ENCODE results near the gene SHISAL1. TPM values are rescaled to one million over a fixed set of nuclear protein-coding genes. Genes with fewer than 3 reads are reported as not detected.
A peak's percentile ranks its signal among the peaks of the same experiment; 100 is the strongest.

Gene SHISAL1
- total and polyA plus RNA-seq, 2 experiments from 2014 or later = 0.58 to 2.2 TPM

DNA sequence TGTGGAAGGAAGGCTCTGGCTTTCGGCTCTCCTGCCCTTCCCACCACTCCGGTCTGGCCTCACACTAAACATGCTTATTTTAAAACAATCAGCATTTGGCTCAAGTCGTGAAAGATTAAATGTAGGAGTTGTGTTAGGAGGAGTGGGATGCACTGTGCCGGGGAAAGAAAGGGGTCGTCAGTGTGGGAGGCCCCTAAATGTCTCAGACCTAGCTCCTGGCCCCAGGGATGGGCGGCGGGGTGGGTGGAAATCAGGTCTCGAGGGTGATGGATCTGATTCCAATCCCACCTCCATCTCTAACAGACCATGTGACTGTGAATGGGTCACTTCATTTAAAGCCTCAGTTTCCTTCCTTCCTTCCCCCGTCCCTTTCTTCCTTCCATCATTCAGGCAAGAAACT, 6.9 kb upstream of the SHISAL1 start:
- in situ Hi-C loops (cut with MboI) = no loop called here
- H3K79me2 ChIP-seq (ENCODE audit: insufficient read depth) = no peaks in the 10 kb centered on the region

DNA sequence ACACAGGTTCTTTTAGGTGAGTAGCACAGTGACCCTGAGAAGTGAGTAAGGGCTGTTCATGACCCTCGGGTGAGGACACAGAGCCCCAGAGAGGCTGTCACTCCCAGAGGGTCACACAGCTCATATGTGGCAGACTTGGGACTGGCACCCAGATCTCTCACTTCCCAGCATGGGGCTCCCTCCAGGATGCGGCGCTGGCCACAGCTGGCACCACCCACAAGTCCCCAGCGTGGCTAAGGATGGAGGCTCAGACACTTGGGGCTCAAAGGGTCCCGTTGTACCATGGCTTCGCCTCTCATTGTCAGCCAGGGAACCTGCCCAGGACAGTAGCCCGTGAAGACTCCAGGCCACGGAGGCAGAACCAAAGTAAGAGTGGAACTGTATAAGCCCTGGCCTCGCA, 6.0 kb upstream of the SHISAL1 start:
- WGBS, 2 experiments (ENCODE audit: low coverage in 1 of 2, low lambda C conversion rate in 2 of 2, missing lambda C conversion rate in 2 of 2) = 76 to 81% methylated on average over 9 of the region's 9 CpGs

More for the DNA sequence above, 6.9 kb upstream of the SHISAL1 start:
- H3K9me2 ChIP-seq (ENCODE audit: insufficient read depth) = no peaks in the 10 kb centered on the region
- H3K27ac ChIP-seq = no peak overlapping the region
- no peak overlapping the region for H3K4me3 ChIP-seq
- 0 out of 2 replicates have a peak, but pooled peaks cover 4% of the 10 kb centered on the region for H3K4me1 ChIP-seq (ENCODE audit: insufficient read depth)
- H3K9ac ChIP-seq = no peak overlapping the region
- H3K27me3 ChIP-seq (replicated peaks; ENCODE audit: insufficient read depth) = no peaks in the 10 kb centered on the region
- no peaks in the 10 kb centered on the region for H4K20me1 ChIP-seq (ENCODE audit: insufficient read depth)
- WGBS, 2 experiments (ENCODE audit: low coverage in 1 of 2, low lambda C conversion rate in 2 of 2, missing lambda C conversion rate in 2 of 2) = 89 to 91% methylated on average over 9 of the region's 9 CpGs
- no peak overlapping the region for H2AFZ ChIP-seq
- no peaks in the 10 kb centered on the region for H3F3A ChIP-seq (ENCODE audit: insufficient read depth)
- H3K9me3 ChIP-seq (ENCODE audit: low read depth) = no peaks in the 10 kb centered on the region
- TF ChIP-seq EZH2phosphoT487 (IDR thresholded peaks at IDR 0.05; ENCODE audit: insufficient read depth, low read depth) (no peak), EZH2 (IDR thresholded peaks at IDR 0.05; ENCODE audit: insufficient read depth, poor library complexity, severe bottlenecking) (no peak)
- no peaks in the 10 kb centered on the region for H3K36me3 ChIP-seq (ENCODE audit: low read depth)
- H3K4me2 ChIP-seq (ENCODE audit: unreplicated experiment) = no peak overlapping the region
- no peak for DNase-seq

DNA sequence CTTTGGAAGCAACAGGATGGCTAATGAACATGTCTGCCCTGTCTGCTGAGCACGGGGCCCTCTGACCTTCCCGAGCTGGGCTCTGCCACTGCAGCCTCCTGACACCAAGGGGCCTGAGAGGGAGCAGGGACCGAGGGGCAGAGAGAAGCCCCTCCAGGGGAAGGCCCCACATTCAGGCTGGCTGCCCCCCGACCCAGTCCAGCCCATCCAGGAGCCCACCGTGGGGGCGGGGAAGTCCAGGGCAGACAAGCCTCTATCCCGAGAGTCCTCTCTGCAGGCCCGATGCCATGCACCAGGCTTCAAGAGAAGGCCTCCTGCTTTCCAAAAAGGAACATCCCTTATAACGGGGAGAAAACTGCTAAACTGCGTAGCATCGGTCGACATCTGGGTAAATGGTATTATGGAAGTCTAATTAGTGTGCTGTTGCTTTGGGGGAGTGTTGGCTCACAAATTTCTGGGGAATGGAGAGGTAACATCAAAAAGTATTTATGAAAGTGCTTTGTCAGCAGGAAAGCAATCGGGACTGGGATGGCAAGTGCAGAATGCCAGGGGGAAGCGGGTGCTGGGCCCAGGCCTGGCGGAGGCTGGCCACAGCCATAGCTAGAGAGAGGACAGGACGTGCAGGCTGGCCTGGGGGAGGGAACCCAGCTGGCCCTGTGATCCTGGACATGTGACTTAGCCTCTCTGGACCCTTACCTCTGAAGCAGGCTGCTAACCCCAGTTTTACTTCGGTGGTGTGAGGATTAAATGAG, 5.3 kb upstream of the SHISAL1 start:
- no peaks in the 10 kb centered on the region for H3F3A ChIP-seq (ENCODE audit: insufficient read depth)
- in situ Hi-C loops (cut with MboI) = no loop called here
- WGBS, 2 experiments (ENCODE audit: low coverage in 1 of 2, low lambda C conversion rate in 2 of 2, missing lambda C conversion rate in 2 of 2) = 89 to 91% methylated on average over 17 of the region's 17 CpGs
- H3K9me3 ChIP-seq (ENCODE audit: low read depth) = no peaks in the 10 kb centered on the region
- H3K27ac ChIP-seq = no peak overlapping the region
- H3K79me2 ChIP-seq (ENCODE audit: insufficient read depth) = no peaks in the 10 kb centered on the region
- no peak overlapping the region for H3K4me2 ChIP-seq (ENCODE audit: unreplicated experiment)
- 0 out of 2 replicates have a peak, but pooled peaks cover 4% of the 10 kb centered on the region for H3K4me1 ChIP-seq (ENCODE audit: insufficient read depth)
- no peaks in the 10 kb centered on the region for H3K36me3 ChIP-seq (ENCODE audit: low read depth)
- no peaks in the 10 kb centered on the region for H3K9me2 ChIP-seq (ENCODE audit: insufficient read depth)
- H4K20me1 ChIP-seq (ENCODE audit: insufficient read depth) = no peaks in the 10 kb centered on the region
- no peak overlapping the region for H2AFZ ChIP-seq
- H3K9ac ChIP-seq = no peak overlapping the region
- no peaks in the 10 kb centered on the region for H3K27me3 ChIP-seq (replicated peaks; ENCODE audit: insufficient read depth)
- H3K4me3 ChIP-seq = no peak overlapping the region
- TF ChIP-seq EZH2phosphoT487 (IDR thresholded peaks at IDR 0.05; ENCODE audit: insufficient read depth, low read depth) (no peak), EZH2 (IDR thresholded peaks at IDR 0.05; ENCODE audit: insufficient read depth, poor library complexity, severe bottlenecking) (no peak)
- no peak for DNase-seq

More for the DNA sequence above, 6.0 kb upstream of the SHISAL1 start:
- Histone ChIP-seq H3F3A (ENCODE audit: insufficient read depth) (no peaks in the 10 kb centered on the region), H3K9ac (no peak overlapping the region), H3K27me3 (replicated peaks; ENCODE audit: insufficient read depth) (no peaks in the 10 kb centered on the region), H4K20me1 (ENCODE audit: insufficient read depth) (no peaks in the 10 kb centered on the region), H3K36me3 (ENCODE audit: low read depth) (no peaks in the 10 kb centered on the region), H3K4me2 (ENCODE audit: unreplicated experiment) (no peak overlapping the region), H2AFZ (no peak overlapping the region), H3K27ac (no peak overlapping the region), H3K4me3 (no peak overlapping the region), H3K79me2 (ENCODE audit: insufficient read depth) (no peaks in the 10 kb centered on the region), H3K9me2 (ENCODE audit: insufficient read depth) (no peaks in the 10 kb centered on the region), H3K9me3 (ENCODE audit: low read depth) (no peaks in the 10 kb centered on the region), H3K4me1 (ENCODE audit: insufficient read depth) (0 out of 2 replicates have a peak, but pooled peaks cover 4% of the 10 kb centered on the region)
- TF ChIP-seq EZH2 (IDR thresholded peaks at IDR 0.05; ENCODE audit: insufficient read depth, poor library complexity, severe bottlenecking) (no peak), EZH2phosphoT487 (IDR thresholded peaks at IDR 0.05; ENCODE audit: insufficient read depth, low read depth) (no peak)
- in situ Hi-C loops (cut with MboI) = no loop called here
- DNase-seq = no peak

DNA sequence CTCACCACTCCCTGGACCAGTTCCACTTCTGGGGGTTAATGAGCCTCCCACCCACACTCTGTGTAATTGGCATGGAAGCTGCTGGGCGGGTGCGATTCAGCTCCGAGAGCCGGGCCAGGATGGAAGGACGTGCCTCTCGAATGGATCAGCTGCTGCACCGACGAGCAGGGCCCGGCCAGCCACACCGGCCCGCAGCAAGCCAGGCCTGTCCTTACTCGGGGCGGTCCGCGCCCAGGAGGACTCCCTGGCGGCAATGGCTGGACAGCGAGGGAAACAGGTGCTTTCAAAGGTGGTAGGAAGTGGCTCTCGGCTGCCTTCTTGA, 4.3 kb upstream of the SHISAL1 start:
- H3K4me3 ChIP-seq = no peak overlapping the region
- no peaks in the 10 kb centered on the region for H3F3A ChIP-seq (ENCODE audit: insufficient read depth)
- H3K36me3 ChIP-seq (ENCODE audit: low read depth) = no peaks in the 10 kb centered on the region
- WGBS, 2 experiments (ENCODE audit: low coverage in 1 of 2, low lambda C conversion rate in 2 of 2, missing lambda C conversion rate in 2 of 2) = 51 to 64% methylated on average over 18 of the region's 18 CpGs
- no peak overlapping the region for H2AFZ ChIP-seq
- no peak for TF ChIP-seq EZH2 (IDR thresholded peaks at IDR 0.05; ENCODE audit: insufficient read depth, poor library complexity, severe bottlenecking)
- TF ChIP-seq EZH2phosphoT487 (IDR thresholded peaks at IDR 0.05; ENCODE audit: insufficient read depth, low read depth) = no peak
- H3K9me2 ChIP-seq (ENCODE audit: insufficient read depth) = no peaks in the 10 kb centered on the region
- no peaks in the 10 kb centered on the region for H4K20me1 ChIP-seq (ENCODE audit: insufficient read depth)
- DNase-seq = peak; percentile 33
- H3K27ac ChIP-seq = no peak overlapping the region
- H3K9ac ChIP-seq = no peak overlapping the region
- in situ Hi-C loops (cut with MboI) = no loop called here
- H3K9me3 ChIP-seq (ENCODE audit: low read depth) = no peaks in the 10 kb centered on the region
- H3K79me2 ChIP-seq (ENCODE audit: insufficient read depth) = no peaks in the 10 kb centered on the region
- no peaks in the 10 kb centered on the region for H3K27me3 ChIP-seq (replicated peaks; ENCODE audit: insufficient read depth)
- H3K4me2 ChIP-seq (ENCODE audit: unreplicated experiment) = no peak overlapping the region
- peaks cover 10% of the 10 kb centered on the region for H3K4me1 ChIP-seq (ENCODE audit: insufficient read depth)
